HK-2 (cell line): ENCODE results near the gene FARP1.

Source experiments
- DNase-seq: peaks from one replicate; pipeline ENCODE4 v3.0.0-alpha.2; 2018; ENCODE audit not compliant: unreplicated experiment

Gene FARP1

GRCh38 chr13:98133946-98134345 is 8.9 kb upstream of the FARP1 start:
- DNase-seq, result no peak

- DNase-seq, result no peak
Observed at GRCh38 chr13:98134901-98135300, 8.0 kb upstream of the FARP1 start.

GRCh38 chr13:98141091-98141490 is 1.8 kb upstream of the FARP1 start:
- DNase-seq, result no peak

GRCh38 chr13:98141509-98142379 is 1.1 kb upstream of the FARP1 start:
- DNase-seq, result no peak

GRCh38 chr13:98143157-98143553 is 261 bp downstream of the FARP1 start:
- DNase-seq, result no peak

GRCh38 chr13:98143601-98144026 is 720 bp downstream of the FARP1 start:
- peak; percentile 20 for DNase-seq

GRCh38 chr13:98144027-98144741 is 1.3 kb downstream of the FARP1 start:
- peak; percentile 14 for DNase-seq

GRCh38 chr13:98144801-98145350 is 2.0 kb downstream of the FARP1 start:
- DNase-seq, result peak; percentile 25

- DNase-seq, result no peak
Observed at GRCh38 chr13:98147521-98147920, 4.6 kb downstream of the FARP1 start.

- DNase-seq, result no peak
Observed at GRCh38 chr13:98150832-98151479, 8.1 kb downstream of the FARP1 start.

- no peak for DNase-seq
Observed at GRCh38 chr13:98155475-98156109, 12.7 kb downstream of the FARP1 start.

GRCh38 chr13:98156259-98156658 is 13.4 kb downstream of the FARP1 start:
- no peak for DNase-seq

- no peak for DNase-seq
Observed at GRCh38 chr13:98157188-98157587, 14.3 kb downstream of the FARP1 start.

GRCh38 chr13:98157609-98158008 is 14.7 kb downstream of the FARP1 start:
- no peak for DNase-seq

GRCh38 chr13:98158172-98158899 is 15.4 kb downstream of the FARP1 start:
- DNase-seq, result no peak

GRCh38 chr13:98162935-98163334 is 20.0 kb downstream of the FARP1 start:
- no peak for DNase-seq

- no peak for DNase-seq
Observed at GRCh38 chr13:98169331-98169730, 26.4 kb downstream of the FARP1 start.

- DNase-seq, result peak; percentile 11
Observed at GRCh38 chr13:98171900-98172589, 29.2 kb downstream of the FARP1 start.

GRCh38 chr13:98172590-98173422 is 29.9 kb downstream of the FARP1 start:
- DNase-seq, result no peak
